ENCODE data around the gene GDF10.

The GDF10 gene

DNA sequence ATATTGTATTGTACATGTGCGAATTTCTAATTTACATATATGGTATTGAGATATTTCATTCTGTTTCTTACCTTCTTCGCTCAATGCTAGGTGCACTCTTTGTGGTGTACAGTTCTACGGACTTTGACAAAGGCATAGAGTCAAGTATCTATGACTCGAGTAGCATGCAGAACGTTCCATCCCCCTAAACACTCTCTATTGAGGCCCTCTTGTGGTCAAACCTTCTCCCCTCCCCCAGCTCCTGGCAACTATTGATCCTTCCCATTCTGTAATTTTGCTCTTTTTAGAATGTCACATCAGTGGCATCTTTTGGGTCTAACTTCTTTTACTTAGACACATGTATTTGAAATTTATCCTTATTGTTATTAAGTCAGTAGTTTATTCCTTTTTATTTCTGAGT is 30.7 kb upstream of the GDF10 start:
- DNase-seq (ENCODE audit: low read depth in 2 of 2): no peak

DNA sequence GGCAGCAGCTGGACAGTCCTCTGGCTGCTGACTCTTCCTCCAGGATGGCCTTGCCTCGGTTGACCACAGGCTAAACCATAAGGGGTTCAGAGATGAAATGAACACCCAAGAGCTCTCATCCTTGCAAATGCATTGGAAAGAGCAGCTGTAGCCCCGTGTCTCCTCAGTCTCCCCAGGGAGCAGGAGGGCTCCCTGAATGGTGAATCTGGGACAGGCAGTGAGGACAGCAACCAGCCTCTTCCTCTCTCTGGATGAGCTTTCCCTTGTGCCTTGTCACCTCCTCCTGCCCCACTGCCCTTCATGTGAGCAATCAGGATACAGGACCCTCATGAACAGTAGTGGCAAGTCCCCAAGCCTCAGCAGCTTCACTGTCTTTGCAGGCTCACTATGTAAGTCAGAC is 23.9 kb upstream of the GDF10 start:
- no peak for DNase-seq (ENCODE audit: low read depth in 2 of 2)

DNA sequence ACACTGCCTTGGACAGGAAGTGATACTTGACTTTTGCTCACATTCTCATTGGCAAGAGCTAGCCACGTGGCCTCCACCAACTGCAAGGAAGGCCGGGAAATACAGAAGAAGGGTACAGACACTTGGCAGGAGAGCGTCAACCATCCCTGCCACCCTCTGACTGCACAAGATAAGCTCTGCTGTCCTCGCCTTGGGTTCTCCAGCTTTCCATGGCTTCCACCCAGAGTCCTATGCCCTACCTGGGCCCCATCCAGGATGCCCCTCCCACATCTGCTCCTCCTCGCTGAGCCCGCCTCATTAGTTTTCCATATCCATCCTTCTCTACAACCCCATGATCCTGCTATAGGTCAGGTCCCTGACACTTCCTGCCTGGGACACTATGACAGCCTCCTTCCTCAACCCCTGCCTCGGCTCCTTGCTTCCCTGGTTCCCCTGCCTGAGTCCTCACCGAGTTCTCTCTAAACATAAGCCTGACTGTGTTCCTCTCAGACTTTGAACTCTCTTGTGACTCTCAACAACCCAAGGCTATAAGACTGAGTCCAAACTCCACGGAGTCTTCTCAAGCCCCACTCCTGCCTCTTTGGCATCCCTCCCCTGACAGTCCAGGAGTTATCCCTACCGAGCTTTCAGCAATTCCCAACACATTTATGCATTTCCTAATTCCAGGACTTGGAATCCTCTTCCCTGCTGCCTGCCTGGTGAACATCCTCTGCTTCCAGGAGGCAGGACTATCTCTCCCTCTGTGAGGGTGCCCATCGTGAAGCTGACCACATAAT is 23.2 kb upstream of the GDF10 start:
- no peak for DNase-seq (ENCODE audit: low read depth in 2 of 2)

DNA sequence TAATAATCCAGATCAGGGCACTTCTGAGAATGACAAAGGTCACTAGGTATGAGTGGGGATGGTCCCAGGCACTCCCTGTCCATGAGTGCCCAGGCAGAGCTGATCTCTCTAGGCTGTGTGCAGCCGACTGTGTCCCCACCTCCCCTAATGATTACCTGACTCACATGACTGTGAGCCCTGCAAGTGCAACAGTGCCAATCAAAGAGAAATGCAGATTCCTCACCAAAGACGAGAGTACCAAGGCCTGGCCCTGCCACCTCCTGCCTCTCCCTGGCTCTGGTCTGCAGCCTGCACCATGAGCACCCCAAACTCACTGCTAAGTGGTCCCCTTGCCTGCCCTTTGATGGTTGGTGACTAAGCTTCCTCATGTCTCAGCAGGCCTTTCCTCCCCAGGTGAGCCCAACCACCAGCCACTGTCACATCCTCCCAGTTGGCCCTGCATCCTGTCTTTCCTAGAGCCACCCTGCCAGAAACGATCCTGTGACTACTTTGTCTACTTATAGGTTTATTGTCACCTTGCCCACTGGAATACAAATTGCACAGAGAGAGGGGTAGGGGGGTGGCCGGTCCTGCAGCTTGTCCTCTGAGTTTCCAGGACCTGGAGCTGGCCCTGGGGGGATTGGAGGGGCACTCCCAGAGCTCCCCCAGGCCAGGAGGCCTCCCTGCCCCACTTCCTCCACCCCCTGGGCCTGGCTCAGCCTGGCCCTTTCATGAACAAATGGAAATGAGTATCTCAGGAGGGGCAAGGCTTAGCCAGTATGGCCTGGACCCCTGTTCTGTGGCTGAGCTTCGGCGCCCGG is 22.4 kb upstream of the GDF10 start:
- DNase-seq (ENCODE audit: low read depth in 2 of 2): no peak

DNA sequence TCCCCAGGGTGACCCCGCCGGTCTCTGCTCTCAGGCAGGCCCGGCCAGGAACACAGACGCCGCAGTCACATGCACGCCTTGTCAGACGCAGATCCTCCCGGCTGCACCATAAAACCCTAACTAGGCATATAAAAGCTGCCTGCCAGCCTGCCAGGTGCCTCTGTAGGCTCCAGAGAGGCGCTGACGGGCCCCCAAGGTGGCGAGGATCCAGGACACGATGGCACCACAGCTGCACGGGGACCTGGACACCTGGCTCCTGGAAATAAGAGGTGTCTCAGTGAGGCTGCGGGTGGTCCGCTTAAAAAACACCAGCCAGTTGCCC is 21.9 kb upstream of the GDF10 start:
- DNase-seq (ENCODE audit: low read depth in 2 of 2): no peak

- DNase-seq (ENCODE audit: low read depth in 2 of 2): no peak
These were observed 21.3 kb upstream of the GDF10 start for GRCh38 chr10:47278720-47279119.

DNA sequence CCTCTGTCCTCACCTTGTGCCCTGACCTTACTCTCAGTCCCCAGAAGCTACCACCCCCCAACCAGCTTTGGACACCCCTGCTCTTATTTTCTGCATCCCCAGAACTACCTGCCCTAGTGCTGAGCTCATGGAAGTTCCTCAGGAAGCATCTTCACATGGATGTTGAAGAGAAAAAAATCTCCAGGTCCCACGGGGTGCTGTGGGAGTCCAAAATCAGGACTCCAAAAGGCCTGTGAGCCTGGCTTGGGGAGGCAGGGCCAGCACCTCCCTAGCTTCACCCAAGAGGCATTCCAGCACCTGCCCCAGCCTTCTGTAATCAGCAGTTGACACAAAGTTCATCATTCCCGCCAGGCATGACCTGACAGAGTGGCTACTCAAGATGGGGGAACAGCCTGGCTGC is 20.7 kb upstream of the GDF10 start:
- no peak for DNase-seq (ENCODE audit: low read depth in 2 of 2)

GRCh38 chr10:47282005-47282656 is 17.9 kb upstream of the GDF10 start:
- no peak for DNase-seq (ENCODE audit: low read depth in 2 of 2)

DNA sequence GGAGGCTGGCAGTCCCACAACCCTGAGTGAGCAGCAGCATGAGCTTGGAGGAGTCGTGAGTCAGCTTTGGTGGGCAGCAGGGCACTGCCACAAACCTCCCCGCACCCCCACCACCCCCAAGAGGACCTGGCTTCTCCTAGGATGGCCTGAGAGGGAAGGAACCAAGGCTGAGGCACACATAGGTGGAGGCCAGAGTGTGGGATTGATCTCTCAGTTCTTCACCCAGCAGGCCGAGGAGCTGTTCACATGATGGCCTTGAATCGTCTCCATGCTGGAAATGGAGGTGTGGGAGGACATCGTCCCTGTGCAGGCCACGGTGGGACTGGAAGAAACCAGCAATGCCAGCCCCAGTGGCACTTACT is 17.4 kb upstream of the GDF10 start:
- DNase-seq (ENCODE audit: low read depth in 2 of 2): no peak

- no peak for DNase-seq (ENCODE audit: low read depth in 2 of 2)
These were observed 16.8 kb upstream of the GDF10 start for GRCh38 chr10:47283101-47283630.

- DNase-seq (ENCODE audit: low read depth in 2 of 2): no peak
These were observed 16.1 kb upstream of the GDF10 start for GRCh38 chr10:47283848-47284247.

DNA sequence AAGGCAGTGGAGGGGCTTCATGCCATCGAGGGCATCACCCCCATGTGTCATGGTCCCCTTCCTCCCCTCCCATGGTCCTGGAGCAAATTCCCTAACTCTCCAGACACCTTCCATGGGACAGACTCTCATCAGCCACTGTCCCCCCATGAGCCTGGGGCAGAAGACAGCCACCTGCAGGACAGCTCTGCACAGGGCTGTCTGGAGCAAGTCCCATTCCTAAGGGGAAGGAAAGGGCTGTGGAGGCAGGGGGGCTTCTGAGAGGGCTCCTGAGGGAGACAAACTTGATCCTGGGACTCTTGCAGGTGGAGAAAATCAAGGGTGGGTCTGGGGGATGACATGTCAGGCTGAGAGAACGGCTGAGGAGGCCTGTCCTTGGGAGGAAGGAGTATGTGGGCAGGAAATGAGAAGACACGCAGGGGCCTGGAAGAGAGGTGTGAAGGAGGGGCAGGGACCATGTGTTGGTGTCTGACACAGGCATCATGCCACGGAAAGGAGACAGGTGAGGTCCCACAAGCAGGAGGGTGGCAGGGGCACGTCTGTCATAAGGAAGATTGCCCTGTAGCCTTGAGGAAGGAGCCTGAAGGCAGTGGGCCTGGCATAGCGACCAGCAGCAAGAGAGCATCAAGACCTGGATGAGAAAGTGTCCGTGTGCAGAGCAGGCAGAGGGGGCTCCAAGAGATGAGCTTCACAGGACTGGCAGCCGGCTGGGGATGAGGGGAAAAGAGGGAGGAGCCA is 14.4 kb upstream of the GDF10 start:
- DNase-seq (ENCODE audit: low read depth in 2 of 2): no peak

DNA sequence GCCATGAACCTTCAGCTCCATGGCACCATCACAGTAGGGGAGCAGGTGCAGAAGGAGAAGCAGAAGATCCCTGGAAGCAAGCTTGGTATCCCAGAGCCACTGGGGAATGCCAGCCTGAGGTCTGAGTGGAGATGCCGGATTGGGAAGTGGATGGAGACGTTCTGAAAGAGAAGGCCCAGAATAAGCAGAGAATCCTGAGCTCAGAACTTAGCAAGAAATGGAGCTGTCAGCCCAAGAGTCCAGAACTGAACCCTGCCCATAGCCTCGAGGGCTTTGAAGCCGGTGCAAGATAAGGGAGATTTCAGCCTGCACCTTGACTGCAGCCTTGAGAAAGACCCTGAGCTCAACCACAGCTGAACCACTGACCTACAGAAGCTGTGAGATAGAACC is 13.9 kb upstream of the GDF10 start:
- DNase-seq (ENCODE audit: low read depth in 2 of 2): no peak

- no peak for DNase-seq (ENCODE audit: low read depth in 2 of 2)
These were observed 13.2 kb upstream of the GDF10 start for GRCh38 chr10:47286591-47287315.

- no peak for DNase-seq (ENCODE audit: low read depth in 2 of 2)
These were observed 12.6 kb upstream of the GDF10 start for GRCh38 chr10:47287365-47287802.

DNA sequence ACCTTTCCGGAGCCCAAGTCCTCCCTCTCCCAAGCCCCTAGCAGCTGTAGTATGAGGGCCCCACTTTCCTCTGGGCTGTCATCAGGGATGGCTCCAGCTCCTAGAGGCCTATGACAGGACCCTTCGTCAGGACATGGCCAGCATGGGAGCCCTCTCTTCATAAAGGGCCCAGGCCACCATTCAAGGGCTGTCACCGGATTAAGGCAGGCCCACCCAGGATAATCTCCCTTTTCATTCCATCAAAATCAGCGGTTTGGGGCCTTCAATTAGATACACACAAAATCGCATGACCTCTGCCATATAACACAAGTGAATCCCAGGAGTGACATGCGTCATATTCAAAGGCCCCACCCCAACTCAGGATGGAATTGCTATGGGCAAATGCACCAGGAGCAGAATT is 12.2 kb upstream of the GDF10 start:
- DNase-seq (ENCODE audit: low read depth in 2 of 2): no peak

DNA sequence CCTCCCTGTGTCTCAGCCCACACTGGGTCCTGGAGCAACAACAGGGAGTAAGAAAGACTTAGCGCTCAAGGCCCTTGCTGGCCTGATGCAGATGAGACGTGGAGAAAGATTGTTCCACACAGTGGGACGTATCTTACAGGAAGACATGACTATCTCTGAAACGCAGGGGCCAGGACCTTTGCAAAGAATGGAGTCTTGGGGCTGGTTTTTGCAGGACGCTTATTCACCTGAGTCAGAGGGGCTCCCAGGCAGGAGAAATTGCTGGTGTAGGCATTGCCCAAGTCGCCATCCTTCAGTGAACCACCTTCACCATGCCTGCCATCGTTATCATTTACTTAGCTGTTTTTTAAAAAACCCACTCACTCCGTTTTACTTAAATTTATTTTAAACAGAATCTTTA is 11.8 kb upstream of the GDF10 start:
- DNase-seq (ENCODE audit: low read depth in 2 of 2): no peak

DNA sequence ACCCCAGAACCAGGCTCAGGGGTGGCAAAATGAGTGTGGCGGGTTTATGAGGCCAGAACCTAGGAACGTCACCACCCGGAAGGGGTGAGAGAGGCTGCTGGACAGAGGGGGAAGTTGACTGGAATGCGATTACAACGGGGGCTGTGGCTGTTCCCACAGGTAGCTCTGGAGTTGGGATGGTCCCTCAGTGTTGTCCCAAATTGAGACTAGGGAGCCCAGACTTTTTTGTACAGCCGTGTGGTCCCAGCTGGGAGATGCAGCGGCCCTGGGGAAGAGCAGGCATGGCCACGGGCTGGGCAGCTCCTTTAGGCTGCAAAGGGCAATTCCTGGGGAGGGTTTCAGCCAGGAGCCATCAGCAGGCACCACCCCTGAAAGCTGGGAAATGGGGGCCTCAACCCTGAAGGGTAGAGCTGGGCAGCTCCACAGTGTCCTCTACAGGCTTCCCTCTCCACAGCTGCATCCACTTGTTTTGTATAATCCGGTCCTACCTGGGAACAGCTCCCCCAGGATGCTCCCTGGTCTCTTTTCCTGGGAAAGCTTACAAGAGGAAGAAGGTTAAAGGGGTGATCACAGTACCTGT is 11.0 kb upstream of the GDF10 start:
- no peak for DNase-seq (ENCODE audit: low read depth in 2 of 2)

GRCh38 chr10:47289921-47290320 is 10.1 kb upstream of the GDF10 start:
- no peak for DNase-seq (ENCODE audit: low read depth in 2 of 2)

- no peak for DNase-seq (ENCODE audit: low read depth in 2 of 2)
These were observed 9.7 kb upstream of the GDF10 start for GRCh38 chr10:47290338-47290737.

DNA sequence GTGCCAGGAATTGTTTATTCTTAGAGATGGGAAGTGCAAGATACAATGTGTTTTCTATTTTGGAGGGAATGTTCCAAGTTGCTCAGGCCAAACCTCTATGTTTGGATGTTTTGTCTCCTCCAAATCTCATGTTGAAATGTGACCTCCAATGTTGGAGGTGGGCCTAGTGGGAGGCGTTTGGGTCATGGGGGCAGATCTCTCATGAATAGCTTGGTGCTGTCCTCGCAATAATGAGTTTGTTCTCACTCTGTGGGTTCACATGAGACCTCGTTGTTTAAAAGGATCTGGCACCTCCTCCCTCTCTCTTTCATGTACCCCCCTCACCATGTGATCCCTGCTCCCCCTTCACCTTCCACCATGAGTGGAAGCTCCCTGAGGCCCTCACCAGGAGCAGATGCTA is 8.3 kb upstream of the GDF10 start:
- no peak for DNase-seq (ENCODE audit: low read depth in 2 of 2)
